ENCODE results near the gene LDLRAD3. TPM values are rescaled to one million over a fixed set of nuclear protein-coding genes. Genes with fewer than 3 reads are reported as not detected.

LDLRAD3 gene
- total RNA-seq, 3 donors from 2014 or later (not counting 1 experiment from before 2014, with no cell fraction given): 1.0 to 1.5 (median 1.2) TPM

GRCh38 chr11:36119300-36119699 lies 175.4 kb downstream of the LDLRAD3 start:
- ATAC-seq: no peak
- no peak for TF ChIP-seq CTCF (IDR thresholded peaks at IDR 0.05)

GRCh38 chr11:36121054-36121453 lies 177.2 kb downstream of the LDLRAD3 start:
- Histone ChIP-seq H3K27ac (ENCODE audit: low read length) (no peak overlapping the region), H3K4me1 (ENCODE audit: control insufficient read depth, insufficient read depth, low read length) (no peaks in the 10 kb centered on the region), H3K27me3 (ENCODE audit: control insufficient read depth, insufficient read depth, low read length) (no peaks in the 10 kb centered on the region), H3K4me3 (ENCODE audit: low read length) (no peak overlapping the region), H3K36me3 (ENCODE audit: control insufficient read depth, insufficient read depth, low read length) (no peaks in the 10 kb centered on the region), H3K9me3 (ENCODE audit: control insufficient read depth, insufficient read depth, low read length) (no peaks in the 10 kb centered on the region)
- Mint-ChIP-seq H3K4me3 (no peak overlapping the region), H3K4me1 (no peaks in the 10 kb centered on the region), H3K9me3 (no peaks in the 10 kb centered on the region), H3K27me3 (ENCODE audit: low read depth in 2 of 2) (peaks cover 5 to 55% of the 10 kb centered on the region in 2 donors), H3K36me3 (no peaks in the 10 kb centered on the region), H3K27ac (no peak overlapping the region)
- no peak for DNase-seq
- ATAC-seq: no peak
- 81% methylated on average over 6 of the region's 6 CpGs for WGBS (ENCODE audit: insufficient coverage)
- no peak for TF ChIP-seq CTCF (IDR thresholded peaks at IDR 0.05)
- intact Hi-C loops (cut with micrococcal nuclease): no loop called here

More at GRCh38 chr11:36119300-36119699, 175.4 kb downstream of the LDLRAD3 start:
- H3K4me3 Mint-ChIP-seq: no peak overlapping the region
- Histone ChIP-seq H3K27me3 (ENCODE audit: control insufficient read depth, insufficient read depth, low read length) (no peaks in the 10 kb centered on the region), H3K36me3 (ENCODE audit: control insufficient read depth, insufficient read depth, low read length) (no peaks in the 10 kb centered on the region), H3K4me3 (ENCODE audit: low read length) (no peak overlapping the region), H3K4me1 (ENCODE audit: control insufficient read depth, insufficient read depth, low read length) (no peaks in the 10 kb centered on the region), H3K27ac (ENCODE audit: low read length) (no peak overlapping the region), H3K9me3 (ENCODE audit: control insufficient read depth, insufficient read depth, low read length) (no peaks in the 10 kb centered on the region)
- intact Hi-C loops (cut with micrococcal nuclease): no loop called here
- no peak overlapping the region for H3K27ac Mint-ChIP-seq
- DNase-seq: no peak
- no peaks in the 10 kb centered on the region for H3K4me1 Mint-ChIP-seq
- peaks cover 3 to 42% of the 10 kb centered on the region in 2 donors for H3K27me3 Mint-ChIP-seq (ENCODE audit: low read depth in 2 of 2)
- H3K9me3 Mint-ChIP-seq: no peaks in the 10 kb centered on the region
- H3K36me3 Mint-ChIP-seq: no peaks in the 10 kb centered on the region

- no peak for TF ChIP-seq CTCF (IDR thresholded peaks at IDR 0.05)
- H3K4me3 Mint-ChIP-seq: no peak overlapping the region
- ATAC-seq: no peak
- H3K36me3 Mint-ChIP-seq: no peaks in the 10 kb centered on the region
- peaks cover 9 to 58% of the 10 kb centered on the region in 2 donors for H3K27me3 Mint-ChIP-seq (ENCODE audit: low read depth in 2 of 2)
- H3K4me1 Mint-ChIP-seq: no peaks in the 10 kb centered on the region
- H3K36me3 ChIP-seq (ENCODE audit: control insufficient read depth, insufficient read depth, low read length): no peaks in the 10 kb centered on the region
- no peaks in the 10 kb centered on the region for H3K9me3 Mint-ChIP-seq
- no peaks in the 10 kb centered on the region for H3K9me3 ChIP-seq (ENCODE audit: control insufficient read depth, insufficient read depth, low read length)
- WGBS (ENCODE audit: insufficient coverage): no CpG with 5 or more reads among the region's 2 CpGs
- H3K4me1 ChIP-seq (ENCODE audit: control insufficient read depth, insufficient read depth, low read length): no peaks in the 10 kb centered on the region
- H3K27ac Mint-ChIP-seq: no peak overlapping the region
- intact Hi-C loops (cut with micrococcal nuclease): no loop called here
- H3K27me3 ChIP-seq (ENCODE audit: control insufficient read depth, insufficient read depth, low read length): no peaks in the 10 kb centered on the region
- no peak overlapping the region for H3K4me3 ChIP-seq (ENCODE audit: low read length)
- DNase-seq: no peak
- no peak overlapping the region for H3K27ac ChIP-seq (ENCODE audit: low read length)
Measured at GRCh38 chr11:36122671-36123070, 178.8 kb downstream of the LDLRAD3 start.

GRCh38 chr11:36123336-36124101 lies 179.7 kb downstream of the LDLRAD3 start:
- Mint-ChIP-seq H3K9me3 (no peaks in the 10 kb centered on the region), H3K36me3 (no peaks in the 10 kb centered on the region), H3K4me3 (no peak overlapping the region), H3K27me3 (ENCODE audit: low read depth in 2 of 2) (peaks cover 11 to 52% of the 10 kb centered on the region in 2 donors), H3K27ac (no peak overlapping the region), H3K4me1 (no peaks in the 10 kb centered on the region)
- 87% methylated on average over 12 of the region's 12 CpGs for WGBS (ENCODE audit: insufficient coverage)
- DNase-seq (no peak), ATAC-seq (no peak)
- intact Hi-C loops (cut with micrococcal nuclease): no loop called here
- Histone ChIP-seq H3K27me3 (ENCODE audit: control insufficient read depth, insufficient read depth, low read length) (no peaks in the 10 kb centered on the region), H3K4me1 (ENCODE audit: control insufficient read depth, insufficient read depth, low read length) (no peaks in the 10 kb centered on the region), H3K9me3 (ENCODE audit: control insufficient read depth, insufficient read depth, low read length) (no peaks in the 10 kb centered on the region), H3K4me3 (ENCODE audit: low read length) (no peak overlapping the region), H3K36me3 (ENCODE audit: control insufficient read depth, insufficient read depth, low read length) (no peaks in the 10 kb centered on the region), H3K27ac (ENCODE audit: low read length) (no peak overlapping the region)
- no peak for TF ChIP-seq CTCF (IDR thresholded peaks at IDR 0.05)

All from natural killer cell (primary cell).